ENCODE data around the gene COTL1.
"Not testable (repeated sequence)": the region's sequence is repeated elsewhere in the genome, so short reads cannot be mapped to it uniquely, and the experiment has no call there.

Gene COTL1

GRCh38 chr16:84535408-84535807, 82.5 kb downstream of the COTL1 start:
- DNase-seq (ENCODE audit: low read depth in 1 of 2, low spot score in 1 of 2): no peak

GRCh38 chr16:84534815-84535214, 83.1 kb downstream of the COTL1 start:
- DNase-seq (ENCODE audit: low read depth in 1 of 2, low spot score in 1 of 2): no peak

- no peak for DNase-seq (ENCODE audit: low read depth in 1 of 2, low spot score in 1 of 2)
Measured at GRCh38 chr16:84532855-84533486, 84.9 kb downstream of the COTL1 start.

GRCh38 chr16:84532291-84532724, 85.6 kb downstream of the COTL1 start:
- no peak for DNase-seq (ENCODE audit: low read depth in 1 of 2, low spot score in 1 of 2)

- DNase-seq (ENCODE audit: low read depth in 1 of 2, low spot score in 1 of 2): no peak
Measured at GRCh38 chr16:84531671-84532111, 86.2 kb downstream of the COTL1 start.

- no peak for DNase-seq (ENCODE audit: low read depth in 1 of 2, low spot score in 1 of 2)
Measured at GRCh38 chr16:84530590-84530989, 87.3 kb downstream of the COTL1 start.

GRCh38 chr16:84529607-84530006, 88.3 kb downstream of the COTL1 start:
- no peak for DNase-seq (ENCODE audit: low read depth in 1 of 2, low spot score in 1 of 2)

- DNase-seq (ENCODE audit: low read depth in 1 of 2, low spot score in 1 of 2): no peak
Measured at GRCh38 chr16:84528322-84528721, 89.6 kb downstream of the COTL1 start.

GRCh38 chr16:84527532-84528269, 90.2 kb downstream of the COTL1 start:
- DNase-seq (ENCODE audit: low read depth in 1 of 2, low spot score in 1 of 2): no peak

- DNase-seq (ENCODE audit: low read depth in 1 of 2, low spot score in 1 of 2): no peak
Measured at GRCh38 chr16:84526794-84527531, 90.9 kb downstream of the COTL1 start.

GRCh38 chr16:84524941-84525581, 92.8 kb downstream of the COTL1 start:
- DNase-seq (ENCODE audit: low read depth in 1 of 2, low spot score in 1 of 2): not testable (repeated sequence)

- DNase-seq (ENCODE audit: low read depth in 1 of 2, low spot score in 1 of 2): no peak
Measured at GRCh38 chr16:84524346-84524920, 93.4 kb downstream of the COTL1 start.

GRCh38 chr16:84521497-84521770, 96.4 kb downstream of the COTL1 start:
- DNase-seq (ENCODE audit: low read depth in 1 of 2, low spot score in 1 of 2): no peak

GRCh38 chr16:84520725-84521496, 97.0 kb downstream of the COTL1 start:
- DNase-seq (ENCODE audit: low read depth in 1 of 2, low spot score in 1 of 2): no peak

- no peak for DNase-seq (ENCODE audit: low read depth in 1 of 2, low spot score in 1 of 2)
Measured at GRCh38 chr16:84519855-84520254, 98.0 kb downstream of the COTL1 start.

- DNase-seq (ENCODE audit: low read depth in 1 of 2, low spot score in 1 of 2): no peak
Measured at GRCh38 chr16:84518804-84519341, 99.0 kb downstream of the COTL1 start.

GRCh38 chr16:84518220-84518619, 99.7 kb downstream of the COTL1 start:
- not testable (repeated sequence) for DNase-seq (ENCODE audit: low read depth in 1 of 2, low spot score in 1 of 2)

GRCh38 chr16:84517366-84517765, 100.5 kb downstream of the COTL1 start:
- no peak for DNase-seq (ENCODE audit: low read depth in 1 of 2, low spot score in 1 of 2)
